HG02970 (cell line): ENCODE results near the gene NFASC.

Experiments
- ATAC-seq: cut with Tn5 transposase; IDR thresholded peaks from one replicate; pipeline ENCODE4 v1.9.1; 2021; ENCODE audit warnings: mild to moderate bottlenecking, moderate library complexity, moderate number of reproducible peaks; ENCODE audit not compliant: unreplicated experiment, low FRiP score

NFASC gene

GRCh38 chr1:204870160-204870912 is at the start of gene NFASC:
NFASC (plus strand) TSS chr1:204870862; CDS start chr1:204944316, 73,454 bp downstream.
- no peak for ATAC-seq

DNA sequence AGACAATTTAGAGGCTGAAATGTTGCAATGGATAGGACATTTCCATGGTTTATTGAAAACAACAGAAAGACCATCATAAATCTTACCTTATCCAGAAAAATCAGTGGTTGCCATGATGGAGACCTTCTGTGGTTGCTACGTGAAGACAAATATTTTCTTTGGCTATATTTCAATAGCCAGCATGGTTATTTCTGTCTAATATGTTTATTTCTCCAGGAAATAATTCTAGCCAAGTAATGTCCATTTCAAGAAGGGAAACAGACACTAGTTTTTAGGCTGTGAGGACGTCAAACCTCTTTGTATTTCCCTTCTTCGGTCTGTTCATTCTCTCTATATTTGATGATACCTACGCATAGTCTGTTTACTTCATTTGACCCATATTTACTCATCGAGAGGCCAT is 49.2 kb upstream of the NFASC start:
- ATAC-seq: no peak

DNA sequence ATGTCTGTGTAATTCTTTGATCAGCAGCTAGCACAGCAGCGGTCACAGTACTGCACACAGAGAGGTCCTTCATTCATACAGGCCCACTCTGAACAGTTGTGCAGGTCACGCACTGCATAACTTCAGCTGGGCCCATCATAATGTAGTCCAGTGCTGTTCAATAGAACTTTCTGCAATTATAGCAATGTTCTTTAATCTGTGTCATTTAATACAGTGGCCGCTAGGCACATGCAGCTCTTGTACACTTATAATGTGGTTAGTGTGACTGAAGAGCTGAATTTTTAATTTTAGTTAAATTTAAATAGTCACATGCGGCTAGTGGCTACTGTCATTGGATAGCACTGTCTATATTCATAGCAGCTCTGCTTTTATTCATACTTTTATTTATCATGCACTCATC is 48.7 kb upstream of the NFASC start:
- no peak for ATAC-seq

DNA sequence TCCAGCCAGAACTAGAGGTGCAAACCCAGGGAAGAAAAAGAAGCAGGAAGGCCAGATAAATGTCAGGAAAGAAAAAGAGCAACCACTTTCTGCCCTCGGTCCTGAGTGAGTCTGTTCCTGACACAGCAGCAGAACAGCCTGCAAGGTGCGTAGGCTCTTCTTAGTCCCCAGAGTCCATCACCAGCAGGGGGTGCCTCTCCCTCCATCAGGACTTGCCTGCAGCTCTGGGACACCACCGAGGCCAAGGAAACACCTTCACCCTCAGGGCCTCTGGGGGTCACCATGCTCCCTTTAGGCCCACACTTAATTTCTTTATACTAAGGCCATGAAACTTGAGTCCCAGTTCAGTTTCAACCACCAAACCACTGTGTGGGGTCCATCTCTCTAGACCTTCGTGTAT is 43.7 kb upstream of the NFASC start:
- ATAC-seq: no peak

GRCh38 chr1:204828352-204828850 is 42.3 kb upstream of the NFASC start:
- ATAC-seq: no peak

DNA sequence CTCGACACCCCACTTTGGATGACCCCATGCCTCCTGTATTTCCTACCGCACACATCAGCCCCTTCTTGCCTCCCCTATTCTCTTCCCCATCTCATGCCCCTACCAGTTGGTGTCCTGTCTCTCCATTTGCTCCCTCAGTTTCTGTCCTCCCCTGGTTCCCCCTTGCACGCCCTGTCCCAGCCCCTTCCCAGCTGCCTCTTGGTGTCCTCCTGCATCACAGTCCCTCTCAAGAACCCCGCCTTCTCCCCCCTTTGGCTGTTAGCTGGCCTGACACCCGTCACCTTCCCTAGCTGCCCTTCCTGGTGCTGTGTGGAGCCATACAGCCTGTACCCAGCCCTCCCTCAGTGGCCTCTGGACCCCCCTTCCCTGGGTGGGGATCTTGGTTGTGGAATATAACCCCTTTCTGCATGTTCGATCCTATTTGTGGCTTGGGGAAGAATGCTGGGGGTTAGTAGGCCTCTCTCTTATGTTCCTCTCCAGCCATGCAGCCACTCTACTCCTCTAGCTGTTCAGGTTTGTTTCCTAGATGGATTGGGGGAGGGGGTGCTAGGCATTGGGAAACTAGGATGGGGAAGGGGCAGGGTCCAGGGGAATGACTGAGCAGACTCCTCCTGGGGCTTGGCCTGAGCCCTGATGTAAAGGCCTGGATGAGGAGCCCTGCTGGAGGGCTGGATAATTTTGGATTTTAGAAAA is 41.4 kb upstream of the NFASC start:
- ATAC-seq: no peak

DNA sequence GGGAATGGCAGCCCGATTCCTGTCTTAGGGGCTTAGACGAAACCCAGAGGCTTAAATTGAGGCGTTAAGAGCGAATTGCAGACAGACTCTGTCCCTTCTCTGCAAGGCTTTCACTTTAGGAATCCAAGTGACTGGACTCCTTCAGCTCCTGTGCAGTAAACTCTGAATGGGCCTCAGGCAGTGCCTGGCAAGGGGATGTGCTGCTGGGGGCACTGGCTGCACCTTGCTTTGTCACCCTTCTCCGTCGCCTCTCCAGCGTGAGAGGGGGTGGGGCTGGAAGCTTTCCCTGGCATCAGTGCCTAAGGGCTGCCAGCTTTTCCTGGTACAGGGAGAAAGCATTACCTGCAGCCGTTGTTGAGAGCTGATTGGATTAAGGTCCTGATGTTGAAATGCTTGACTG is 39.9 kb upstream of the NFASC start:
- ATAC-seq: no peak

DNA sequence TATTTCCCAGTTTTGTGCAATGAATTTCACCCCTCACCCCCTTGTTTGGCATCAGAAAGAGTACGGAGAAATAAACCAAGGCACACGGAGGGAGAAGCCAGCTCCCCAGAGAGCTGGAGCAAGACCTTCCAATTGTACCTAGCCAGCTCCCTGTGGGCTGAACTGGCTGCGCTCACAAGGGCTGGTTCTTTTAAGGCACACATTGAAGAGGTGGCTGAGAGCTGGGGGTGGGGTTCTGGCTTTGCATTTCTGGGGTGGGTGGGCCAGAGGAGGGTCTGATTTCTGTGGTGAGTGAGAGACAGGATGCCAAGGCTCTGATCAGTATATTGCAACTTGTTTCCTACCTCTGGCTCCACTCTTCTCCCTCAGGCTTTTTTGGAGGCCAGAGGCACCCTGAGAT is 39.5 kb upstream of the NFASC start:
- no peak for ATAC-seq

DNA sequence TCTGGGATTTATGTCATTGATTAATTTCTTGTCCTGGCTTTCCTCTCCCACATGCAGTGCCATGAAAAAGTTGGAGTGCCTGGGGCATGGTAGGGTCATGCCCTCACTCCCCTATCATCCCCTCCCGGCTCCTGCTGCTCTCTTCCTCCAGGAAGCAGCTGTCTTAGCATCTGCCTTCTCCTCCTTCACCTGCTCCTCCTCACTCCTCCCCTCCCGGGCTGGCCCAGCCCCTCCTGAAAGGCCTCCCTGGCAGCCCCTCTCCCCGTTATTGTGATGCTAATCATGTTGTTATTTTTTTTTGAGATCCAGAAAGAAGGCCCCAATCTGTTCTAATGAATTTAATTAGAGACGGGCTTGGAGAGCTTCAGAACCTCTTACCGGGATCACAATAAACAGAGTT is 36.3 kb upstream of the NFASC start:
- no peak for ATAC-seq

- no peak for ATAC-seq
Measured at GRCh38 chr1:204834752-204835151, 35.9 kb upstream of the NFASC start.

GRCh38 chr1:204835737-204836136 is 34.9 kb upstream of the NFASC start:
- no peak for ATAC-seq

- ATAC-seq: no peak
Measured at GRCh38 chr1:204836856-204837255, 33.8 kb upstream of the NFASC start.

GRCh38 chr1:204837440-204838084 is 33.1 kb upstream of the NFASC start:
- ATAC-seq: no peak

DNA sequence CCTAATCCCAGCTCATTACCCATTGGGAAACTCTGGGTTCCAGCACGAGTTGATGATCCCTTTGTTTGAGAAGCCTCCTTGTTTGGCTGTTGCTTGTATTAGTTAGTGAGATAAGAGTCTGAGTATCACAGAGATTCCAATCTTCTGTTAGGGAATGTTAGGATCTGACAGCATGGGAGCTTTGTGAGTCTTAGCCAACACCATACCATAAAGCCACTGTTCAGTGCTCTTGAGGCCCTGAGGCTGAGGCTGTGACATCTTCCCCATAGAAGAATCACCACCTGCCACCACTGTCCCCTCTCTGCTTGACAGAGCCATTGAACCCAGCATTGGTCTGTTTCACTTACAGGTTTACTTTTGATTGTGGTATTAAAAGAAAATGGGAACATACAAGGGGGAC is 29.3 kb upstream of the NFASC start:
- ATAC-seq: no peak

GRCh38 chr1:204841798-204842197 is 28.9 kb upstream of the NFASC start:
- no peak for ATAC-seq

DNA sequence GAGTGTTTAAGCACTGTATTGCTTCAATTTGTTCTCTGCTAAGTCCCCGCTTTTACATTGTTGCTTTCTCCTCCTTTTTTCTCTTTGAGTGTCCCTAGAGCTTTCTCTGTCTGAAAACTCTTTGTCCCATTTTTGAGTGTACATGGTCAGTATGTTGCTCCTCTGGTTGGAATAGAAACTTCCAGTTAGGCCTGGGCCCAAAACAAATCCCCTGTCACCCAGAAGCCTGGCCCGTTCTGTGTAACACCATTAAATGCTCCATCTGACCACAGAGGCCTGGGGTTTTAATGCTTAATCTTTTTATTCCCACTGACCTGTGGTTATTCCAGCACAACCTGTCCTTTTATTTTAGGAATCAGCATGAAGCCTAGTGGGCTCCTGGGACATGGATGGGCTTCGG is 28.3 kb upstream of the NFASC start:
- no peak for ATAC-seq

- ATAC-seq: no peak
Measured at GRCh38 chr1:204842892-204843291, 27.8 kb upstream of the NFASC start.

DNA sequence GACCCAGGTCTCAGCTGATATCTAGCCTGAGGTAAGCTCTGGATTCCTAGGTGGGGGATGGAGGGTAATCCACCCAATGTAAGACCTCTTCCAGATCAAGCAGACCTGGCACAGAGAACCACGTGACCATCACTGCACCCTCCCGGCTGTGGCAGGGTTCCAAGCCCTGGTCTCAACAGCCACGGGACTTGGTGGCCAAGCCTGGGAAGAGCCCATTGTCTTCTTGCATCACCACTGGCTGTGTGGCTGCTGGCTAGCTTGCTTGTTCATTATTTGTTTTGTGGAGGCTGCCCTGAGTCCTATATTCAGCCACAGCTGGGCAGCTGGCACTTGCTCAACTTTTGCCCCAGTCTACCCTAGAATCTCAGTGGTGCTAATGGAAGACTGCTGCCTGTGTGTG is 24.1 kb upstream of the NFASC start:
- ATAC-seq: no peak

DNA sequence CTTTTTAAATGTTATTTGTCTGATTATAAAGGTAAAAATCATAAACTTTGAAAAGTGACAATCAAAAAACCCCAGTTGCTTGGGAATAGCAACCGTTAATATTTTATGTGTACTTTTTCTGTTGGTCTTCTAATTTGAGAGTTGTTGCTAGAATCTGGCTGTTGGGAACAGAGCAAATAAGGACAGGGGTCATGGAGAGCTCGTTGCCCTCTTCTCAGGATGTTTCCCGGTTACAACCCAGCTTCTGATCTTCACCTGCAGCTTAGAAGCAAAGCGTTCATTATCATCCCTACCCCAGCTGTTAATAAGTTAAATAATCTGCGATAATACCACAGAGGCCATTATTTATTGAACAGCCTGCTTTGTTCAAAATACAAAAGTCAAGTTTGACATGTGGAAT is 22.1 kb upstream of the NFASC start:
- no peak for ATAC-seq

GRCh38 chr1:204852854-204853253 is 17.8 kb upstream of the NFASC start:
- no peak for ATAC-seq

DNA sequence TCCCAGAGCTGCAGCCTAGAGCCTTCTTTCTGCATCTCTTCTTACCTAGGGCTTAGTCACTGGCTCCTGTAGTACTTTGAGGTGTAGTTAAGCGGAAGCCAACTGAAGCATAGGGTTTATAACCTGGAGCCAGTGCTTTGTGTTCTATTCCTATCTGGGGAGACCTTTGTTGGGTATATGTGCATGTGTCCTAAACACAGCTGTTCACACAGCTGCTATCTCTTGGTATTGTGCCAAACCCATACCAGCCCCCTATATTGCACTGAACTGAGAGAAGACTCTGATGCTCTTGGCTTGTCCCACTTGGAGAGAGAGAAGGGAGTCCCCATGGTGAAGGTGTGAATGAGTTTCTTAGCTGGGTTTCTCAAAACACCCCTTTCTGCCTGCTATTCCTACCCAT is 17.2 kb upstream of the NFASC start:
- no peak for ATAC-seq

GRCh38 chr1:204854286-204854685 is 16.4 kb upstream of the NFASC start:
- no peak for ATAC-seq
